ENCODE results near the gene CDH24. TPM values are rescaled to one million over a fixed set of nuclear protein-coding genes. Genes with fewer than 3 reads are reported as not detected.

CDH24 gene
- total RNA-seq, 1 experiment from 2014 or later: 5.0 TPM

GRCh38 chr14:23055621-23056144 lies 1.6 kb downstream of the CDH24 start:
- CTCF ChIA-PET: interaction anchor here (0.5 to 3.3 kb wide), 5 partner anchors 13 to 79 kb away, joined by 3 to 10 read pairs (median 5); no protein-coding TSS in a partner anchor
- TF ChIP-seq, protein P1, sequence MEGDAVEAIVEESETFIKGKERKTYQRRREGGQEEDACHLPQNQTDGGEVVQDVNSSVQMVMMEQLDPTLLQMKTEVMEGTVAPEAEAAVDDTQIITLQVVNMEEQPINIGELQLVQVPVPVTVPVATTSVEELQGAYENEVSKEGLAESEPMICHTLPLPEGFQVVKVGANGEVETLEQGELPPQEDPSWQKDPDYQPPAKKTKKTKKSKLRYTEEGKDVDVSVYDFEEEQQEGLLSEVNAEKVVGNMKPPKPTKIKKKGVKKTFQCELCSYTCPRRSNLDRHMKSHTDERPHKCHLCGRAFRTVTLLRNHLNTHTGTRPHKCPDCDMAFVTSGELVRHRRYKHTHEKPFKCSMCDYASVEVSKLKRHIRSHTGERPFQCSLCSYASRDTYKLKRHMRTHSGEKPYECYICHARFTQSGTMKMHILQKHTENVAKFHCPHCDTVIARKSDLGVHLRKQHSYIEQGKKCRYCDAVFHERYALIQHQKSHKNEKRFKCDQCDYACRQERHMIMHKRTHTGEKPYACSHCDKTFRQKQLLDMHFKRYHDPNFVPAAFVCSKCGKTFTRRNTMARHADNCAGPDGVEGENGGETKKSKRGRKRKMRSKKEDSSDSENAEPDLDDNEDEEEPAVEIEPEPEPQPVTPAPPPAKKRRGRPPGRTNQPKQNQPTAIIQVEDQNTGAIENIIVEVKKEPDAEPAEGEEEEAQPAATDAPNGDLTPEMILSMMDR (IDR thresholded peaks at IDR 0.05; ENCODE audit: unreplicated experiment): no peak
- no TSS peak for BruUV-seq (replicated peaks)
- Mint-ChIP-seq H3K4me3 (ENCODE audit: low read depth, unreplicated experiment) (peak overlapping the region; percentile 69), H3K36me3 (ENCODE audit: insufficient read depth, unreplicated experiment) (peaks cover 32% of the 10 kb centered on the region), H3K27me3 (ENCODE audit: unreplicated experiment) (no peaks in the 10 kb centered on the region), H3K27ac (ENCODE audit: unreplicated experiment) (peak overlapping the region; percentile 81), H3K4me1 (ENCODE audit: low read depth, unreplicated experiment) (peaks cover 23% of the 10 kb centered on the region), H3K9me3 (ENCODE audit: low read depth, unreplicated experiment) (no peaks in the 10 kb centered on the region)
- intact Hi-C loops (cut with micrococcal nuclease; ENCODE audit: unreplicated experiment): loop anchor here (2.0 kb wide), 1 partner anchor 69 kb away; no protein-coding TSS in a partner anchor
- DNase-seq: no peak

DNA sequence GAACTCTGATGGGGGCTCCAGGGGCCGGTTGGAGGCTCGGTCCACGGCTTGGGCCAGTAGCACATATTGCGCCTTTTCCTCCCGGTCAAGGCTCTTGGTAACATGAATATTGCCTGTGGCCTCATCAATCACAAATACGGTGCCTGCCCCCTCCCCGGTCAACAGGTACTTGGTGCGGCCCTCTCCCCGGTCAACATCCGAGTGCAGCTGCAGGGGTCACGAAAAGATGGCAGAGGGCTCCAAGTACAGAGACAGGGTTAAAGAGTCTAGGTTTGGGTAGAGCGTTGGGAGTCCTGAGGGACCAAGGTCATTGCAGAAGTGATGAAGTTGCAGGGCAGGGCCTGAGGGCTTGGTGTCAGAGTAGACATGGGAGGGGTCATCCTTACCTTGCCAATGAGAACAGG lies 2.2 kb downstream of the CDH24 start:
- Mint-ChIP-seq H3K27ac (ENCODE audit: unreplicated experiment) (no peak overlapping the region), H3K4me1 (ENCODE audit: low read depth, unreplicated experiment) (peaks cover 23% of the 10 kb centered on the region), H3K4me3 (ENCODE audit: low read depth, unreplicated experiment) (no peak overlapping the region), H3K36me3 (ENCODE audit: insufficient read depth, unreplicated experiment) (peaks cover 29% of the 10 kb centered on the region), H3K9me3 (ENCODE audit: low read depth, unreplicated experiment) (no peaks in the 10 kb centered on the region), H3K27me3 (ENCODE audit: unreplicated experiment) (no peaks in the 10 kb centered on the region)
- no peak for DNase-seq
- TF ChIP-seq, protein P1 (IDR thresholded peaks at IDR 0.05; ENCODE audit: unreplicated experiment): no peak
- CTCF ChIA-PET: interaction anchor here (0.6 to 3.3 kb wide), 4 partner anchors 14 to 119 kb away, joined by 3 to 10 read pairs (median 4); no protein-coding TSS in a partner anchor
- intact Hi-C loops (cut with micrococcal nuclease; ENCODE audit: unreplicated experiment): no loop called here
- BruUV-seq (replicated peaks): no TSS peak

DNA sequence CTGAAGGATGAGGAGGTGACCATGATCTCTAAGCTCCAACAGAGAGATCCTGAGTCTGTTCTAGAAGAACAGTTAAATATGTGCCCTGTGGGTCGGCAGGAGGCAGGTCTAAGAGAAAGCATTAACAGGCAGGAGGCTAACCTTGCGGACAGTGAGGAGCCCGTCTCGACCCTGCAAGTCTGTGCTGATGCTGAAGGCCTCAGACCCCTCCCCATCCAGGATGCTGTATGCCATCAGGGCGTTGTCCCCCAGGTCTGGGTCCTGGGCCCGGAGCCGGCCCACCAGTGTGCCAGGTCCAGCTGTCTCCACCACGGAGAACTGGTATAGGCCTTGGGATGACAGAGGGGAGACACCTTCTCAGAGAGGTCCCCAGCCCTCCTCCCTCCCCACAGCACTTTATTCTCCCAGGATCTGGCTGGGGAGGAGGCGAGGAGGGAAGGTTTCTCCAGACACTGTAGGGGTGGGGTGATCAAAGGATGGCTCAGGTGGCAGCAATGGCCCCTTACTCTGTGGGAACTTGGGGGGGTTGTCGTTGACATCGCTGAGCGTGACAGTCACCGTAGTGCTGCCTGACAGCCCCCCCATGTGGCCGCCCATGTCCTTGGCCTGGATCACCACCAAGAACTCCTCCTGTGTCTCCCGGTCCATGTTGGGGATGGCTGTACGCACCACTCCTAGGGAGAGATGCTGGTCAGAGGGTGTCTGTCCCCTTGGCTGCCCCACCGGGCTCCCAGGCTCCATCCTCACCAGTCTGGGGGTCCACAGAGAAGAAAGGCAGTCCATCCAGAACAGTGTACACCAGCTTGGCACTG lies 3.1 kb downstream of the CDH24 start:
- DNase-seq: no peak
- H3K4me3 Mint-ChIP-seq (ENCODE audit: low read depth, unreplicated experiment): no peak overlapping the region
- H3K27ac Mint-ChIP-seq (ENCODE audit: unreplicated experiment): no peak overlapping the region
- BruUV-seq (replicated peaks): no TSS peak
- CTCF ChIA-PET: interaction anchor here (3.3 kb wide), 1 partner anchor 68 kb away, joined by 10 read pairs; no protein-coding TSS in a partner anchor
- intact Hi-C loops (cut with micrococcal nuclease; ENCODE audit: unreplicated experiment): no loop called here
- H3K36me3 Mint-ChIP-seq (ENCODE audit: insufficient read depth, unreplicated experiment): peaks cover 26% of the 10 kb centered on the region
- no peaks in the 10 kb centered on the region for H3K27me3 Mint-ChIP-seq (ENCODE audit: unreplicated experiment)
- H3K4me1 Mint-ChIP-seq (ENCODE audit: low read depth, unreplicated experiment): peaks cover 23% of the 10 kb centered on the region
- H3K9me3 Mint-ChIP-seq (ENCODE audit: low read depth, unreplicated experiment): no peaks in the 10 kb centered on the region
- TF ChIP-seq, protein P1 (IDR thresholded peaks at IDR 0.05; ENCODE audit: unreplicated experiment): no peak

- DNase-seq: no peak
- no TSS peak for BruUV-seq (replicated peaks)
- intact Hi-C loops (cut with micrococcal nuclease; ENCODE audit: unreplicated experiment): no loop called here
- Mint-ChIP-seq H3K27me3 (ENCODE audit: unreplicated experiment) (no peaks in the 10 kb centered on the region), H3K36me3 (ENCODE audit: insufficient read depth, unreplicated experiment) (peaks cover 22% of the 10 kb centered on the region), H3K27ac (ENCODE audit: unreplicated experiment) (no peak overlapping the region), H3K9me3 (ENCODE audit: low read depth, unreplicated experiment) (no peaks in the 10 kb centered on the region), H3K4me1 (ENCODE audit: low read depth, unreplicated experiment) (peaks cover 20% of the 10 kb centered on the region), H3K4me3 (ENCODE audit: low read depth, unreplicated experiment) (no peak overlapping the region)
- CTCF ChIA-PET: no interaction called here
- TF ChIP-seq, protein P1 (IDR thresholded peaks at IDR 0.05; ENCODE audit: unreplicated experiment): no peak
These were observed 3.9 kb downstream of the CDH24 start for GRCh38 chr14:23053426-23053825.
